HEK293T (cell line): Measurements from ENCODE around the gene PPP1CC.
"Not testable (repeated sequence)": the region's sequence is repeated elsewhere in the genome, so short reads cannot be mapped to it uniquely, and the experiment has no call there.

Source experiments
- CTCF ChIA-PET: fragments of 350-600 bp; formaldehyde crosslinking; extraction: SDS; loops from one replicate; lab custom pipeline; 2021; ENCODE audit warnings: antibody characterized with exemption, inconsistent platforms; lab: Yijun Ruan, JAX
- POLR2A ChIA-PET: fragments of 350-600 bp; formaldehyde crosslinking; extraction: SDS; loops from one replicate; lab custom pipeline; 2020; ENCODE audit warnings: antibody characterized with exemption, inconsistent platforms; lab: Yijun Ruan, JAX
- DNase-seq: peaks from one replicate; pipeline ENCODE4 v3.0.0; 2012; ENCODE audit warnings: mixed read lengths; ENCODE audit errors: extremely low spot score
- ARNT ChIP-seq: fragments of 450-650 bp; IDR thresholded peaks from 2 replicates; pipeline ENCODE4 v1.6.1; 2017; ENCODE audit warnings: mild to moderate bottlenecking
- BHLHE40 ChIP-seq: fragments of 450-650 bp; IDR thresholded peaks from 2 replicates; pipeline ENCODE4 v1.6.1; 2016; ENCODE audit warnings: mild to moderate bottlenecking, moderate library complexity, borderline replicate concordance
- CTBP1 ChIP-seq: fragments of 450-650 bp; IDR thresholded peaks from 2 replicates; pipeline ENCODE4 v1.6.1; 2016; ENCODE audit warnings: borderline replicate concordance
- ELF4 ChIP-seq: fragments of 450-650 bp; IDR thresholded peaks from 2 replicates; pipeline ENCODE4 v1.6.1; 2017; ENCODE audit warnings: antibody characterized with exemption
- FOXA1 ChIP-seq: fragments of 450-650 bp; IDR thresholded peaks from 2 replicates; pipeline ENCODE4 v1.6.1; 2016; ENCODE audit warnings: mild to moderate bottlenecking
- FOXK2 ChIP-seq: fragments of 450-650 bp; IDR thresholded peaks from 2 replicates; pipeline ENCODE4 v1.6.1; 2016; ENCODE audit warnings: mild to moderate bottlenecking
- FOXM1 ChIP-seq: fragments of 450-650 bp; IDR thresholded peaks from 2 replicates; pipeline ENCODE4 v1.6.1; 2017; ENCODE audit warnings: mild to moderate bottlenecking, borderline replicate concordance
- HDGF ChIP-seq: fragments of 450-650 bp; IDR thresholded peaks from 2 replicates; pipeline ENCODE4 v1.6.1; 2017; ENCODE audit warnings: antibody characterized with exemption, borderline replicate concordance
- L3MBTL2 ChIP-seq: fragments of 450-650 bp; conservative IDR thresholded peaks from 2 replicates; pipeline ENCODE4 v1.6.1; 2016; ENCODE audit warnings: mild to moderate bottlenecking
- LEF1 ChIP-seq: fragments of 450-650 bp; IDR thresholded peaks from 2 replicates; pipeline ENCODE4 v1.6.1; 2017; ENCODE audit warnings: mild to moderate bottlenecking, borderline replicate concordance
- NFRKB ChIP-seq: fragments of 450-650 bp; IDR thresholded peaks from 2 replicates; pipeline ENCODE4 v1.6.1; 2016; ENCODE audit warnings: mild to moderate bottlenecking, moderate library complexity
- SP1 ChIP-seq: fragments of 450-650 bp; IDR thresholded peaks from 2 replicates; pipeline ENCODE4 v1.6.1; 2017
- SUZ12 ChIP-seq: fragments of 450-650 bp; IDR thresholded peaks from 2 replicates; pipeline ENCODE4 v1.6.1; 2016; ENCODE audit warnings: mild to moderate bottlenecking
- TARDBP ChIP-seq: fragments of 450-650 bp; IDR thresholded peaks from 2 replicates; pipeline ENCODE4 v1.6.1; 2016
- ZNF384 ChIP-seq: fragments of 450-650 bp; IDR thresholded peaks from 2 replicates; pipeline ENCODE4 v1.6.1; 2016
- TF ChIP-seq, protein P1 (sequence below): fragments of 450-650 bp; IDR thresholded peaks from 2 replicates; pipeline ENCODE4 v1.6.1; 2016

Gene PPP1CC

DNA sequence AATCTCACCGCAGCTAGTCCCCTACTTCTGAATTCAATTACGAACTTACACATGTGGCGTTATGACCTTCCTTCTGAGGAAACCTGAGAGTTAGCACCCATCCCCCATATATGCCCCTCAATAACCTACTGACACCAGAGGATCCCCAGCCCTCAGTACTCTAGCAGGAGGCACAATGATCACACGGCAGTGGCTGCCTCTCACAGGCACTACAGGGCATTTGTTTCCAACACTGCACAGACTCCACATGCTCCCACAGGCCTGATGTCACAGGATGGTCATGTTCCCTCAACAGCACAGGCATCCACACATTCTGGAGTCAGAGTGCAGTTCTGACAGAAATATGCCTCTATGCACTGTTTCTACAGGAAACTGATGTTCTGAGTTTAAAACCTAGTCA is 17.4 kb downstream of the PPP1CC start:
- ChIA-PET CTCF (no interaction called here), POLR2A (no interaction called here)
- TF ChIP-seq SUZ12 (no peak), FOXM1 (no peak), FOXA1 (no peak), TARDBP (no peak), CTBP1 (no peak), L3MBTL2 (no peak)
- no peak for DNase-seq

DNA sequence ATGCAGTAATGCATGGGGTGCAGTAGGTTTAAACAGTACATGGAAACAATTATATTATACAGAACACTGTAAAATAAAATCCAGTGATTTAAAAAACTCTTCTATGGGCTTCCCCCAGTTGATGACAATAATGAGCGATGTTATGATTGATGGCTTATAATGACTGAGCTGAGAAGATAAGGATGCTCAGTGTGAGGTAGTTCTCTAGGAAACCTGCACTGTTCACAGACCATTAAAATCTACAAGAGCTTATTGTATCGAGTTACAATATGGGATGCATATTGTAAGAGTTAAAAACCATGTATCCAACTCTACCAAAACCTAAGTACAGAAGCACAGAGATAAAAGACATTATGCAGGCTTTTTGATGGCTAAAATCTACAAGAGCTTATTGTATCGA is 19.8 kb downstream of the PPP1CC start:
- POLR2A ChIA-PET, DNase-seq: not testable (repeated sequence)
- CTCF ChIA-PET = interaction anchor here (0.7 kb wide), 1 partner anchor 50 kb away, joined by 3 read pairs; no protein-coding TSS in a partner anchor

DNA sequence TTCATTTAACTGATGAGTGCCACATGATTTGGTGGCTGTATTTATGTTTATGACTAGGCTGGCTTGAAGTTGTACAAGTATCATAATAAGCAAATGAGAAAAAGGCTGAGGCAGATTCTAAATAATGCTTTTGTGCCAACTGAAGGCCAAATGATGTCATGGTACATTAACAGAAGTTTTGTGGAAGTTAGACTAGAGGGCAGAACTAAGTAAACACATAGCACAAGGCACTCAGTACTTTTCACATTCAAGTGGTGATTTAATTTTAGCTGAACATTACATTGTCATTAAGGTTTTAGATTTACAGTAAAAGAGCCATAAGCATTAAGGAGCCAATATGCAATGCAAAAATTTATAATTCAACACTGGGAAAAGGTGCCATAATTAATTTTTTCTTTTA is 21.1 kb downstream of the PPP1CC start:
- POLR2A ChIA-PET = no interaction called here
- CTCF ChIA-PET = no interaction called here
- no peak for DNase-seq
- TF ChIP-seq NFRKB = no peak
- TF ChIP-seq TARDBP = no peak
- TF ChIP-seq FOXK2 = no peak
- no peak for TF ChIP-seq L3MBTL2
- TF ChIP-seq FOXM1 = no peak
- TF ChIP-seq SUZ12 = no peak
- TF ChIP-seq FOXA1 = no peak
- no peak for TF ChIP-seq ELF4
- no peak for TF ChIP-seq LEF1
- no peak for TF ChIP-seq CTBP1
- TF ChIP-seq ZNF384 = no peak
- no peak for TF ChIP-seq BHLHE40
- TF ChIP-seq, protein P1, sequence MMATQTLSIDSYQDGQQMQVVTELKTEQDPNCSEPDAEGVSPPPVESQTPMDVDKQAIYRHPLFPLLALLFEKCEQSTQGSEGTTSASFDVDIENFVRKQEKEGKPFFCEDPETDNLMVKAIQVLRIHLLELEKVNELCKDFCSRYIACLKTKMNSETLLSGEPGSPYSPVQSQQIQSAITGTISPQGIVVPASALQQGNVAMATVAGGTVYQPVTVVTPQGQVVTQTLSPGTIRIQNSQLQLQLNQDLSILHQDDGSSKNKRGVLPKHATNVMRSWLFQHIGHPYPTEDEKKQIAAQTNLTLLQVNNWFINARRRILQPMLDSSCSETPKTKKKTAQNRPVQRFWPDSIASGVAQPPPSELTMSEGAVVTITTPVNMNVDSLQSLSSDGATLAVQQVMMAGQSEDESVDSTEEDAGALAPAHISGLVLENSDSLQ = no peak
- TF ChIP-seq HDGF = no peak
- TF ChIP-seq ARNT = no peak
- no peak for TF ChIP-seq SP1

DNA sequence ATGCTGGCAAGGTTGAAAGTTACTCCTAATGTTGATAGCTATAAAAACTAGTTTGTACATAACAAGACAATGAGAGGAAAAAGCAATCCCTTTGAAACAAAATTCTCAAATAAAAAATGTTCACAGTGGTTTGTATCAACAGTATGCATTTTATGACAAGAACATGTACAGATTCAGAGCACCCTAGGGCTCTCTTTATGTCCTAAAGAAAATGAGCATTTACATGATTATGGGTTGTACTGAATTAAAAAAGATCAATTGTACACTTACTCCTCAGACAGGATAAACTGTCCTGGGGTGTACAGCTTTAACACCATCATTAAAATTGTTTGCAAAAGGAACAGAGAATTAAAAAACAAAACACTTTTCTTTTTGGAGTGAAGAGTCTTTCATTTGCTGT is 22.2 kb downstream of the PPP1CC start:
- CTCF ChIA-PET = no interaction called here

DNA sequence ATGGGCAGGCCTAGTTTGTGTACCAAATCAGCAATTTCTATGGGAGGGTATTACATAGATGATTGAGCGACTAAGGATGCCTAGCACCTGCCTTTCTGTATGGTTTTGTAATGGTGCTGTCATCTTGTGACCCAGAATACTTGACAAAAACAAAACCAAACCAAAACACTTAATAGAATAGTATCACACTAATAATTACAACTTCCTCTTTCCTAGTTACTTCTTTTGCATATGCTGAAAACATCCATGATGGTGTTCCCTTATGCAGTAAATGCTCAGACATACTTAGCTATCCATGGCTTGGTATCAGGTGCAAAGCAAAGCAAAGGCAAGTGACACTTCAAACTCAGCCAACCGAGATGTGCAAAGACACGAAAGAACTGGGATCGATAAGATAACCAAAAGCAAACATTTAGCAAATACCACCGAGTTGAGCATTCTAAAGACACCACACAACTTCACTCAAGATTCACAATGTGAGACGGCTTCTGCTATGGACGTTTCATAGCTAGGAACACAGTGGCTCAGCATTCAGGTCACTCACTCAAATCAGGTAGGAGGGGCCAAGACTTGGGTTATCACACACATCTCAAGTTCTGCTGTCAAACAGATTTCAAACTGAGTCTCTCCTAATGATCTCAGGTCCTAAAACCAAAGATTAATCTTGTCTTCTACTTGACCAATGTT is 24.3 kb downstream of the PPP1CC start:
- TF ChIP-seq FOXK2 (no peak), FOXM1 (no peak), ELF4 (no peak), NFRKB (no peak), ZNF384 (no peak), BHLHE40 (no peak), ARNT (no peak), SUZ12 (no peak), TARDBP (no peak), L3MBTL2 (no peak)
- ChIA-PET POLR2A (no interaction called here), CTCF (no interaction called here)
- DNase-seq = no peak

More for the DNA sequence above, 22.2 kb downstream of the PPP1CC start:
- TF ChIP-seq TARDBP = no peak
- TF ChIP-seq FOXK2 = no peak
- TF ChIP-seq NFRKB = no peak
- no peak for TF ChIP-seq ZNF384
- no peak for TF ChIP-seq SUZ12
- no peak for TF ChIP-seq LEF1
- no peak for TF ChIP-seq CTBP1
- no peak for TF ChIP-seq FOXA1
- TF ChIP-seq ELF4 = no peak
- no peak for TF ChIP-seq ARNT
- TF ChIP-seq FOXM1 = no peak
- TF ChIP-seq BHLHE40 = no peak
- TF ChIP-seq SP1 = no peak
- TF ChIP-seq L3MBTL2 = no peak
- no peak for TF ChIP-seq HDGF
- TF ChIP-seq, protein P1 = no peak
- no peak for DNase-seq
- POLR2A ChIA-PET = no interaction called here

DNA sequence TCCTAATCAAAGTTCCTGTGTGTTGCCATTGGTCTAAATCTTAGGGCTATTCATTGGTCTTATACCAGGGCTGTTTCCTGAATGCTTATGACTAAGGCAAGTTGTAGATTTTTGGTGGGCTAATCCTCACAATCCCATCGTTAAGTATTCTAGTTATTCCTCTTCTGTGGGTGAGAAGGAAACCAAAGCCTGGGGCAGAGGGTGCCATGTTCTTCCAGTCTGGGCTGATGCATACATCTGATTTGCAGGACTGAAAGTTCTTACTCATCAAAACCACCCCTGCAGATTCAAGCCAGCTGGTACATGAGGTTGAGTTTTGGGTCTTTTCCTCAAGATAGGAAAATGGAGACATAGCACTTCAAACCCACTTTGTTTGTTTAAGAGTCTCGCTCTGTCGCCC is 25.7 kb downstream of the PPP1CC start:
- DNase-seq = no peak
- ChIA-PET CTCF (no interaction called here), POLR2A (no interaction called here)
- TF ChIP-seq LEF1 (no peak), BHLHE40 (no peak), FOXA1 (no peak), ELF4 (no peak), HDGF (no peak)
- TF ChIP-seq, protein P1 = no peak

DNA sequence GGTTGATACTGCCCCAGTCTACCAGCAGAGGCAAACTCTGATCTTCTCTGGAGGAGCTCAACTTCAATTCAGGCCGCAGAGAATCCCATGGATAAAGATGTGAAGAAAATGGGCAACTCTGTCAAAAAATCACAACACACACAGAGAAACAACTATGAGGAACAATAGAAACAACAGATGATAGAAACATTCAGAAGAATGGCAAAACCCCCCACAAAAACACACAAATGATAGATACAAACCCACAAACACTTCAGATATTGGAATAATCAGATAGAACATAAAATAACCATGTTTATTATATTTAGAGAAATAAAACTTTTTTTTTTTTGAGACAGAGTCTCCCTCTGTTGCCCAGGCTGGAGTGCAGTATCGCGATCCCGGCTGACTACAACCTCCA is 33.8 kb downstream of the PPP1CC start:
- ChIA-PET CTCF (interaction anchor here (0.6 to 0.7 kb wide), 3 partner anchors 27 to 119 kb away, joined by 3 to 5 read pairs (median 3); no protein-coding TSS in a partner anchor), POLR2A (no interaction called here)
- no peak for DNase-seq
- TF ChIP-seq, protein P1 = no peak
- TF ChIP-seq SP1 = no peak
- TF ChIP-seq BHLHE40 = no peak
- TF ChIP-seq NFRKB = no peak
- no peak for TF ChIP-seq ELF4
- no peak for TF ChIP-seq LEF1
- no peak for TF ChIP-seq ZNF384
- TF ChIP-seq FOXK2 = no peak
- no peak for TF ChIP-seq HDGF
- TF ChIP-seq FOXA1 = no peak
- no peak for TF ChIP-seq ARNT
- TF ChIP-seq TARDBP = no peak
- TF ChIP-seq CTBP1 = no peak
- no peak for TF ChIP-seq SUZ12
